Right lung (tissue), 5 donors: ENCODE results near the gene LYPD6. TPM values are rescaled to one million over a fixed set of nuclear protein-coding genes. Genes with fewer than 3 reads are reported as not detected.

Experiments used
- DNase-seq, 2 donors: peaks; one replicate each; pipeline ENCODE4 v3.0.0-alpha.2; 2013
- polyA plus RNA-seq, 5 donors: library from polyadenylated mRNA; unstranded; fragments of 120-200 nt; gene quantifications; one replicate each; pipeline versions ENCODE4 v1.2.1 to v1.2.3, GENCODE V29; 2013; ENCODE audit warnings: inconsistent platforms in 1 of 5, low replicate concordance in 1 of 5; ENCODE audit not compliant: insufficient read length in 5 of 5, insufficient read depth in 1 of 5

Gene LYPD6
- polyA plus RNA-seq, 5 donors, result 11.9 to 20.5 (median 16.9) TPM

DNA sequence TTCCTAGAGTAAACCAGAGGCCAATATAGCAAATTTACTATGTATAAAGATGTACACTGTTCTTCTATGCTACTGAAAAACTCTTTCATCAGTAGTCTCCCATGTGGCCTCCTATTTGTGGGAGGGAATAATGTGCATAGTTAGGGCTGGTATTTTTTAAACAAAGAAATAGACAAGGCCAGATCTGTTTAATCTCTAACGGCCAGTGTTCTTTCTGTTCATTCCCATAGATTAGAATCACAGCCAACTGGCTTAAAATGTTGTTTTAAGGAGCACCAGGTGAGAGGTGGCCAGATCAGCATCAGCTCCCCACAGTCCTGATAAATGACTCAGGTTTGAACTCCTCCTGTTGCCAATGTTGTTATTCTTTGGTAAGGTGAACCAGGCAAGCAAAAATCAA lies 12.1 kb downstream of the LYPD6 start:
- no peak for DNase-seq

GRCh38 chr2:149344105-149344504 lies 13.7 kb downstream of the LYPD6 start:
- DNase-seq, result no peak

DNA sequence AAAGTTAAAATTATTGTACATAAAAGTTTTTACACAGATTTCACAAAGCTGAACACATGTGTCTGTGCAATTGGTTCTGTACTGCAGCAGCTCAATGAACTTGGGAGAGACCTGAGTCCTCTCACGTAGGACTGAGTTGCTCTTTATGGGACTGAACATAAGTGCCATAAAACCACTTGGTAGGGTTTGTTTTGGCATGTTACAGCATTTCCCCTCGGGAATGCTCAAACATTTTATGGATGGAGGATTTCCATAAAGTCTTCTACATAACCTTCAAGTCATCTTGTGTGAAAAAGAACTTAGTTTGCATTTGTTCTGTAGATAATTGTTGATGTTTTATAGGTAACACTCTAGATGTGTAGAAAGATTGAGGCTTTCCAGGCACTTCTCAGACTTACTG lies 15.9 kb downstream of the LYPD6 start:
- no peak for DNase-seq

DNA sequence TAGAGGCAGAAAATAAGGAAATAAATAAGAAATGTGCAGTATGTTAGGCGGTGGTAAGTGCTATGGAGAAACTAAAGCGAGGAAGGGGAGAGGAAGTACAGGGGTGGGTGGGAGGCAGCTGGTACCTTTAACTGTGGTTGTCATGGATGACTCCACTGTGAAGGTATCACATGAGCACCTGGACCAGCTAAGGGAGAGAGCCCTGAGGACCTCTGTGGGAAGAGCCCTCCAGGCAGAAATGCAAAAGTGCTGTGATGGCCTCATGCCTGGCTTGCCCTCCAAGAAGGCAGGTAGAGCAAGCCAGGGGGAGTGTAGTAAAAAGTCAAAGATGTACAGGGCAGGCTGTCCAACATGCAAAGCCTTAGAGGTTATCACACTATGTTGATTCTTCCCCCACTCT lies 17.9 kb downstream of the LYPD6 start:
- DNase-seq, result no peak

DNA sequence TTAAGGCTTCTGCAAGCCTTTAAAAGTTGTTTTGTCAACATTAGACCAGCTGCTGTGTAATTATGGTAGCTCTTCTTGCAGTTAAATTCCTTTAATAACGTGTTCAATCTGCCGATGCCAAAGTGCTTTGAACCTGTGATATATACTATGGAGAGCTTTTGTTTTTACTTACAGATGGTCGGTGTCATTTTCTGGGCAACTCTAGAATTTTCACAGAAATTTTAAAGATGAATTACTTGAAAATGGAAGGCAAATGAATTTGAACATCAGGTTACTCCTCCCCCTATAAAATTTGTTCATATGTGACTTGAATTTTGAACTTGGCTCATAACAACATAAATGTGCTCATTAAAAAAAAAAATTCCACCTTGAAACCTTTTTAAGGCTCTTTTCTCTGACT lies 23.0 kb downstream of the LYPD6 start:
- no peak for DNase-seq

GRCh38 chr2:149355716-149356422 lies 25.5 kb downstream of the LYPD6 start:
- no peak for DNase-seq

GRCh38 chr2:149357058-149357457 lies 26.7 kb downstream of the LYPD6 start:
- no peak for DNase-seq

DNA sequence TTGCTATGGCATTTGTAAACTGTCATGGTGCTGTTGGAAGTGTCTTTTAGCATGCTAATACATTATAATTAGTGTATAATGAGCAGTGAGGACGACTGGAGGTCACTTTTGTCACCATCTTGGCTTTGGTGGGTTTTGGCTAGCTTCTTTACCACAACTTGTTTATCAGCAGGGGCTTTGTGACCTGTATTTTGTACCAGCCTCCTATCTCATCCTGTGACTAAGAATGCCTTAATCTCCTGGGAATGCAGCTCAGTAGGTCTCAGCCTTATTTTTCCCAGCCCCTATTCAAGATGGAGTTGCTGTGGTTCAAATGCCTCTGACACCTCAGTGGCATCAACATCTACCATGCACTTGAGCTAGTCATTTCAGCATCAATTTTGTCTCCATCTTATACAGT lies 29.7 kb downstream of the LYPD6 start:
- DNase-seq, result no peak

DNA sequence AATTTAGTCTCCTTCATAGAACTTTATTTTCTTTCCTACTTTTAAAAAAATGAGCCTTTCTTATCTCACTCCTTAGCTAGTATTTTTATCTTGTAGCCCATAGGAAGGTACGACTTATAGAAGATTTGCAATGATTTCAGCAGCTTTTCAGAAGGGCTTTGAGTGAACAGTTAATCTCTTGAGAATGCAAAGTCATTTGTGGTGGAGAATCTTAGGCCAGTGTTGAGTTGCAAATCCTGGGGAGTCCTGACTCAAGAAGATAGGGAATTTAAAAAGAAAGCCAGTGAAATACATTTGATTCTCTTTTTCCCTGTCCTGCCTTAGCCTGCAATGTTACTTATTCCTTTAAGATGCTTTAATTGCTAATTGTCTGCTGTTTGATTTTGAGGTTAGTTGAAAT lies 33.6 kb downstream of the LYPD6 start:
- no peak for DNase-seq

GRCh38 chr2:149364839-149365238 lies 34.5 kb downstream of the LYPD6 start:
- no peak for DNase-seq

- no peak for DNase-seq
Measured at GRCh38 chr2:149365931-149366583, 35.7 kb downstream of the LYPD6 start.

GRCh38 chr2:149370061-149370775 lies 39.8 kb downstream of the LYPD6 start:
- no peak for DNase-seq

GRCh38 chr2:149371476-149371875 lies 41.1 kb downstream of the LYPD6 start:
- no peak for DNase-seq

GRCh38 chr2:149375801-149376361 lies 45.5 kb downstream of the LYPD6 start:
- DNase-seq, result peak in 1 of 2 donors; percentile 5

DNA sequence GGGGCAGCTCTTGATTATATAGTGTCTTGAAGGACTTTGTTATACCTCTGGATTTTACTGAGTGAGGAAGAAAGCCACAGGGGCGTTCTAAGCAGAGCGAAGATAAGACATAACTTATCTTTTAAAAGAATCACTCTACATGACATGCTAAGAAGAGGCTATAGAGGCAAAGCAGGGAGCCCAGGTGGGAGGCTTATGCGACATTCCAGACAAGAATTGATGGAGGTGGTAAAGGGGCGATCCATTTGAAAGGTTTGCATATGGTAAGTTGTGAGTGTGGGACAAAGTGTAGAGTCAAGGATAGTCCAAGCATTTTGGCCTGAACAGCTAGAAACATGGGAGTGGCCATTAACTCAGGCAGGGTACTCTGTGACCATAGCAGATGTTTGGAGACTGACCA lies 49.8 kb downstream of the LYPD6 start:
- DNase-seq, result no peak

- DNase-seq, result peak; percentile 29 to 31
Measured at GRCh38 chr2:149383340-149383739, 53.0 kb downstream of the LYPD6 start.

GRCh38 chr2:149385350-149385749 lies 55.0 kb downstream of the LYPD6 start:
- peak in 1 of 2 donors; percentile 6 for DNase-seq

GRCh38 chr2:149387411-149387810 lies 57.0 kb downstream of the LYPD6 start:
- DNase-seq, result no peak

- DNase-seq, result no peak
Measured at GRCh38 chr2:149388120-149388816, 57.9 kb downstream of the LYPD6 start.

DNA sequence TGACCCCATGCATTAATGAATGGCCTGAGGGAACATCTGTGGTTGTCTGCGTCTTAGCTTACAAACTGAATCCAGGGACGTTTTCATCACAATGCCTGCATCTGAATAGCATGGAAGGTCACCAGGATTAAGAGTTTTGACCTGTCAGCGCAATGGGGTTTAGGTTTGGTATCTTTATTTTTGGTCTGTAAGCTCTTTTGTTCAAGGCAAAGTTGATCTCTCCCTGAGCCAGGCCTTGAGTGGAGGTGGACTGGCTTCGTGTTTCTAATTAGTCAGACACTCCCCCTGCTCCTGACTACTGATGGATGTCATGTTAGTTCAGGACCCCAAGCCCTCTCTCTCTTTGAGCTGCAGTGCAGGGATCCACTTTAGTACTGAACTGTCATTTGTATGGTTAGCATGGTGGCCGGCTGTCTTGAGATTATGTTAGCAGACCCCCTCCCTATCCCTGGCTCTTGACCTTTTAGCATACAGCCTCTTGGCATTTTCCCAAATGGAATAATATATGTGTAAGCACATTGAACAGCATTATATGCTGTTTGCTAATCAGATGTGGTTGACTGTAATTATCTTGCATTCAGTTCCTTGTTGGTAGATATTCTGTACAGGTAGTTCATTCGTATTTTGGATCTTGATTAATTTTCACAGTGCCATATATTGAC lies 59.2 kb downstream of the LYPD6 start:
- DNase-seq, result no peak

DNA sequence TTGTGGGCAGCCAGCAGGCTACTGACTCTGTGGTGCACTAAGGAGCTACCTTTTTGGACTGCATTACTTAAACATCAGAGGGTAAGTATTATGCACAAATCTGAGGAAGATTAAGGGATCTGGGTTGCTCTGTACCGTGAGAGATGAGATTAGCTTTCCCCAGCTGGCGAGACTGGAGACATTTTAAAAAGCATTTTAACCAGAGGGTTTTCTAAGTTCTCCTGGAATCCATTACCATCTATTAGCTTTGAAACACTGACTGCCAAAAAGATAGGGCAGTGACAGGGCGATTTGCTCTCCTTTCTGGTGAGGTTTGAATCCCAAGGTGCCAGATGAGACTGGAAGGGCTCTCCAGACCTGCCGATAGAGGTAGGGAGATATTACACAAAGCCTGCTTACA lies 63.2 kb downstream of the LYPD6 start:
- no peak for DNase-seq

DNA sequence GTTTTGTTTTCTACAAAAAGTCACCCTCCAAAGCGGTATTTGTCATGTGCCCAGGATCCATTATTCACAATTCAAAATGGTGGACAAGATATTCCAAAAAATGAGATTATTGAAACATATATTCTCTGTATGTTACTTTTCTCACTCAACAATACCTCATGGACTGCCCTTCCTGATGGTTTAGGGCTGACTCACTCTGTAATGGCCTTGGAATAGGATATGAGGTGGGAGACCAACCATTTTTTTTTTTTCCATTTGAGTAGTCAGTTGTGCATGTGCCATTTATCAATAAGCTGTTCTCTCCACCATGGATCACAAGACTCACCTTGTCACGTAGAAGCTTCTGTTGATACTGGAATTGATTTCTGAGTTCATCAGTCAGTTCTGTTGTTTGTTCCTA lies 64.5 kb downstream of the LYPD6 start:
- no peak for DNase-seq
